HG03565 (cell line): Measurements from ENCODE around the gene HBG1.

ENCODE experiments used
- ATAC-seq: cut with Tn5 transposase; IDR thresholded peaks from one replicate; pipeline ENCODE4 v1.9.1; 2021; ENCODE audit warnings: mild to moderate bottlenecking, moderate library complexity; ENCODE audit not compliant: unreplicated experiment

The HBG1 gene

GRCh38 chr11:5228124-5228523 lies 21.5 kb downstream of the HBG1 start:
- no peak for ATAC-seq

GRCh38 chr11:5227681-5228080 lies 22.0 kb downstream of the HBG1 start:
- no peak for ATAC-seq

- no peak for ATAC-seq
These were observed 22.8 kb downstream of the HBG1 start, which contains the start of gene HBB for GRCh38 chr11:5226732-5227310. TSS of gene HBB (minus strand) at chr11:5227071. CDS start at chr11:5227021, 50 bp downstream.

GRCh38 chr11:5225480-5225871 lies 24.2 kb downstream of the HBG1 start:
- ATAC-seq: no peak

GRCh38 chr11:5224538-5225479 lies 24.8 kb downstream of the HBG1 start:
- no peak for ATAC-seq

GRCh38 chr11:5223686-5224085 lies 26.0 kb downstream of the HBG1 start:
- no peak for ATAC-seq

GRCh38 chr11:5223146-5223545 lies 26.5 kb downstream of the HBG1 start:
- no peak for ATAC-seq

- ATAC-seq: no peak
These were observed 39.2 kb downstream of the HBG1 start for GRCh38 chr11:5210376-5210885.

- ATAC-seq: peak; percentile 85
These were observed 44.9 kb downstream of the HBG1 start for GRCh38 chr11:5204787-5205186.

GRCh38 chr11:5203366-5203765 lies 46.3 kb downstream of the HBG1 start:
- ATAC-seq: no peak

GRCh38 chr11:5200582-5200981 lies 49.1 kb downstream of the HBG1 start, which contains the start of gene OR51V1:
TSS of gene OR51V1 (minus strand) at chr11:5200682. CDS start at chr11:5200682, 0 bp downstream.
- ATAC-seq: no peak

- no peak for ATAC-seq
These were observed 51.4 kb downstream of the HBG1 start for GRCh38 chr11:5198285-5198684.
